T-helper 22 cell (primary cell): ENCODE measurements around the gene PSMG4.

Experiments
- DNase-seq: peaks from one replicate; pipeline ENCODE4 v3.0.0-alpha.2; 2020; ENCODE audit warnings: low read depth

The PSMG4 gene

GRCh38 chr6:3277251-3277650 is 18.5 kb downstream of the PSMG4 start:
- DNase-seq = no peak

DNA sequence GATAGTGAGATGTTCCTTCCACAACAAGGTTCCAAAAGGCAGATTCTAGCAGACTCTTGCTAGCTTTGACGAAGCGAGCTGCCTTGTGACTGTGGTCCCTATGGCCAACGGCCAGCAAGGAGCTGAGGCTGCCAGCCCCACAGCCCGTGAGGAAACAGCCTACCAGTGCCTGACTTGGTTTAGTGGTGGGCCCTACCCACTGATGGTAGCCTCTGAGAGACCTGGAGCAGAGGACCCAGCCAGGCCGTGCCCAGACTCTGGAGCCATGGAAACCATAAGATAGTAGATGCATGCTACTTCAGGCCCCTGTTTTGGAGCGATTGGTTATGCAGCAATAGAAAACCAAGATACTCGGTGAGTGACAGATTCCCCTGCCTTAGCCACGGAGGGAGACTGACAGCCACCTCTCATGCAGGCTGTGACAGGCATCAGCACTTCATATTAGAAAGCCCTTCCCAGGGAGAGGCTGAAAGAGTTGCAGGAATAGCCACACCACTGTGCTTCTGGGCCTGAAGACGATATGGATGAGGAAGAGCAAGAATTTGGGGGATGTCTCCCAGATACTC is 19.2 kb downstream of the PSMG4 start:
- no peak for DNase-seq

- no peak for DNase-seq
These were observed 19.9 kb downstream of the PSMG4 start for GRCh38 chr6:3278691-3279090.

DNA sequence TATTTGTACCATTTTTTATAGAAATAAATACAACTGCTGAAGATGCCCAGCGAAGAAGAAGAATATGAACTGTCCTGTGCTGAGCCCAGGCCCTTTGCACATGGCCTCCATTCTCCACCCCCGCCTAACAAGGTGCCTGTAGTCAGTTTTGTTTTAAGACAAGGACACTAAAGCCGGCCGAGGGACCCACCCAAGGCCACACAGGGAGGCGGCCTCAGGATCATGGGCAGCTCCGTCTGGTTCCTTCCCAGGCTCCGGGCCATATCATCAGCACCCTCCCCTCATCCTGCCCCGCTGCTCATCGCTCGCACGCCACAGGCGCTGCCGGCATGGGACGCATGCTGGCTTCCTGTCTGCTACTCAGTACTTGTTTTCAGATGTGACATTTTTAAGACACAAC is 21.3 kb downstream of the PSMG4 start:
- no peak for DNase-seq

GRCh38 chr6:3280866-3281465 is 22.2 kb downstream of the PSMG4 start:
- DNase-seq = no peak

- no peak for DNase-seq
These were observed 23.1 kb downstream of the PSMG4 start for GRCh38 chr6:3281631-3282475.

- no peak for DNase-seq
These were observed 23.9 kb downstream of the PSMG4 start for GRCh38 chr6:3282476-3283236.

DNA sequence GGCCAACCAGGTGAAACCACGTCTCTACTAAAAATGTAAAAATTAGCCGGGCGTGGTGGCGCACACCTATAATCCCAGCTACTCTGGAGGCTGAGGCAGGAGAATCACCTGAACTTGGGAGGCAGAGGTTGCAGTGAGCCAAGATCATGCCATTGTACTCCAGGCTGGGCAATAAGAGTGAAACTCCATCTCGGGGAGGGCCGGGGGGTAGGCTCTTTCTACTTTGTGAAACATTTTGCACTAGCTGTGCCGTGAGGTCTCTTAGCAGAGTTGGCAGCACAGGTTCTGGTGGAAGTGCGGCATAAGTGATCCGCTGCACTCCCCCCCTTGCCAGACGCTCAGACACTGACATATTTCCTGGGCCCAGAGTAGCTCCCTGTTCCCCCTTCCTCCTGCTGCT is 24.5 kb downstream of the PSMG4 start:
- DNase-seq = no peak

GRCh38 chr6:3283641-3284435 is 25.1 kb downstream of the PSMG4 start:
- DNase-seq = no peak

DNA sequence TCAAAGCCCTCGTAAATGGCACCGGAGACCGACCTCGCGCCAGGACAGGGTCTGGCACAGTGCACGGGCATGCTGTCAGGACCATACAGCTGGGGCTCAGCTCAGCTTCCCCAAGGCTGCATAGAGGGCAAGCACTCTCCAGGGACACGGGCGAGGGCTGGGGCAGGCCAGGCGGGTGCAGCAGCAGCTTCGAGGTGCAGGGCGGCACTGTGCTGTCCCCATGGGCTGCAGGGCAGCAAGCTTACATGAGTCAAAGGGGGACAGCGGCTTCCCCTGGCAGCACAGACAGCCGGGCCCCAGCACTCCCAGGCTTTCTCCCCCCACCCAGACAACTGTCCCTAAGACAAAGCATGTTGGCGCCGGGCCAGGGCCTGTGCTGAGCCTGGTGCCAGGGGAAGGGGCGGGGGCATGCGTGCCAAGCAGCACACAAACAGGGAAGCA is 25.7 kb downstream of the PSMG4 start:
- no peak for DNase-seq

DNA sequence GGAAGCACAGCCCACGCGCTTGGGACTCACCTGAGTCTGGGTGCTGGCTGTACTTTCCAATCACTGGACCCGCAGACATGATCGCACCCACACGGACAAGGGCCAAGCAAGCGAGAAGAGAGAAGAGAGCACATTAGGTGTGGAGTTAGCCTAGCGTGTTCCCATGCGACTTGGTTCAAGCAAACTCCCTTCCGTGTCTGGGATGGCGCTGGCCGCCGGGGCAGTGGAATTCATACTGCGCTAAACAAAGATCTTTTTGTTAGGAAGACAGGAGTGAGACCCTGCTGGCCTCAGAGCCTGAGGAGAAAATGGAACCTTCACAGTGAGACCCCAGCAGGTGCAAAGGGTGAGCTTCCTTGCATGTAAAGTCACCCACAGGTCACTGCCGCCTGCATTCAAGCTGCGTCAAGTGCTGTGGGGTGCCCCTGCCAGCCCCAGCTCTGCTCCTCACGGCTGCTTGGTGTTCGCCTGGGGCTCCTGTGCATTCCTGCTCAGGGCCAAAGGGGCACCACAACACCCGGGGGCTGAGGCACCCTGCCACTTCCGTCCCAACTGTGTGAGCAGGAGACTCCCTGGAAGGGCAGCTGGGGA is 26.4 kb downstream of the PSMG4 start:
- no peak for DNase-seq

- DNase-seq = no peak
These were observed 27.0 kb downstream of the PSMG4 start for GRCh38 chr6:3285732-3286131.

GRCh38 chr6:3286641-3287171 is 28.0 kb downstream of the PSMG4 start:
- no peak for DNase-seq

GRCh38 chr6:3287308-3287707 is 28.6 kb downstream of the PSMG4 start:
- DNase-seq = no peak

DNA sequence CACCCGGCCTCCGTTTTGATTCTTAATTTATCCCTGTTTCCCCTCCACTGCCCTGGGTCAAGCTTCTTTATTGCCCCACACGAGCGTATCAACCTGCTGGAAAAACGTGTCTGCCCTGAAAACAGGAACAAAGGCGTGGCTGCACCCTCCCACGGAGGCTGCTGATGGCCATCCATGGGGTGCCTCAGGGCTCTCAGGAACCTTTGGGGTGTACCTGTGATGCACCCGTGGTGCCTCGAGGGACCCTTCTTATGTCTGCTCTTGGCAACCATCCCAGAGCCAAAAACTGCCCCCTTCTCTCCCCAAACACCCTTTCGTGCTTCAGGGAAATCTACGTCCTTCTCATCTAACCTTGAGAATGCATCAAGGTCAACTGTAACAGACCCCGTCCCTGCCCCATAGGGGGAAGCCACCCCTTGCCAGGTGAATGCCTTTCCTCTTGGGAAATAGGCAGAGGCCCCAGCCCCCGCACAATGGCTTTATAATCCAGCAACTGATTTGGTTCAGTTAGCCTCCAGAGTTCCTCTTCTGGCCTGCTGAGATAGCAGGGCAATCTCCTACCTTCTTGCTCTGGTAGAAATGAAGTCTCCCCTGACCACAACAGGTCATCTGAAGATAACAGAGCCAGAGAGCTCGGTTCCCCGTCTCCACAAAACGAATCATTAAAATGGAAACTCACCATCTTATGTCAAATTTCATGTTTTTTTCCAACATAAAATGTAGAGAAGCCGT is 29.4 kb downstream of the PSMG4 start:
- no peak for DNase-seq

DNA sequence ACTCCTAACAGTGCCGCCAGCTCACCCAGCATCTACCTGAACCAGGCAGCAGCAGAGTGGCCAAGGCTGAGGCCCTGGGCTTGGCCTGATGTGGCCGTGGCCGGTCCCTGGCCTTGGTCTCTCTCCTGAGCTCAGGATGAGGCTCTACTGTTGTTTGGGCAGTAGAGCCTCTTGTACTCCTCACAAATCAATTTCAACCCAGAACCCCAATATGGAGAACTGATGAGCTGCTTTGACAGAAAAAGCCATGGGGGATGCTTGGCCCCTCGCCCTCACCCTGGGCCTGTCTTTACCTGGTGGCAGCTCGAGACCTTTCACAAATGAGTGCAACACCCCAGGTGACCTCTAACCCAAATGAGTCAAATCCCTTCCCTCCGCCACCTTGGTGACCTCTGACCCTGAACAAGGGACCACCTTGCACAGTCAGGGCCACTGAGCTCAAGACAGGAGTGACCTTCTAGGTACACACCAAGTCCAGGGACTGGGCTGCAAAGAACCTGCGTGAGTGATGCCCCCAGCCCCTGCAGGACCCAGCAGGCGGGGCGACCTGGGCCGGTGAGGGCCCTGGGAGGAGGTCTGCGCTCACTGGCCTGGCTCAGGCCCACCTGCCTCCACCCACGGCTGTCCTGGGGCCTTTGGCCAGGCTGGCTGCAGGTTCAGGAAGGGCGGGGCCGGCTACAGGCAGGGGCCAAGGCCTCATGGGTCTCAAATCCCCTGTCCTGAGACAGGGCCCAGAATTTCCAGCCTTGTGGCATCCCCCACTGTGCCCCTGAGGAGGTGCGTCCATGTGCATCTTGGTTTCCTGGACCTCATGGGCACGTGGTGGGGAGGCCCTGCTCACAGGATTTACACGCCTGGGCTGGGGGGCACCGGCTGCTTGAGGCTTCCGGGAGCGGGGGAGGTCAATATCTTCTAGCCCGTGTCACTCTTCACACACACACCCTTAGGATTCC is 30.2 kb downstream of the PSMG4 start:
- no peak for DNase-seq

GRCh38 chr6:3289664-3290055 is 30.9 kb downstream of the PSMG4 start:
- no peak for DNase-seq

DNA sequence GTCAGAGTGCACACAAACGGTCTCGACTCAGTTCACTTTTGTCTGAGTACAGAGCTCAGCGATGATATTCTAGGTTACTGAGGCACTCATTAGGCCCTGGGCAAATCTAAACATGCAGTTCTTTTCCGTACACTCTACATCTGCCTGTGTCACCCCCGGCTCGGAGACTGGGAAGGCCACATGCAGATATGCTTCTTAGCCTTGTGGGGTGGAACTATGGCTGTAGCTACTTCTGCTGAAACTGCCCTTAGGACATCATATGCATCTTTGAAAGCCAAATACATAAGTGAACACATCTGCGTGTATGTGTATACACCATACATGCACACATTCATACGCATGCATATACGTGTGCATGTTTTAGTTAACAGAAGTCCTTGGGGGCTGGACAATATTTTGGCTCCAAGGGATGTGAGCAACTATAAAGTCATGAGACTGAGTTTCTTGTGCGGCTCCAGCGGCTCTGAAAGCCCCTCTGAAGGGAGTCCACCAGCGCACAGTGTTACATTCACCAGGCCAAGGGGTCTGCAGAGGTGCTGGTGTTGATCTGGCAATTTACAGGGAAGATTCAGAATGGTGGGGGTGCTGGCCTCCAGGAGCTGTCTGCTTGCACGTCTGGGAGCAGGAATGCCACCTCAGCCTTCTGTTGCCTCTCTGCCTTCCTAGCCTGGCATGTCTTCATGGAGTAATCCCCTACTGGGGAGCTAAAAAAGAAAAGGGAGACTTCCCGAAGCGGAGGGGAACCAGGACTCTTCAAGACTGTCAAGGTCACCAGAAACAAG is 31.6 kb downstream of the PSMG4 start:
- no peak for DNase-seq

DNA sequence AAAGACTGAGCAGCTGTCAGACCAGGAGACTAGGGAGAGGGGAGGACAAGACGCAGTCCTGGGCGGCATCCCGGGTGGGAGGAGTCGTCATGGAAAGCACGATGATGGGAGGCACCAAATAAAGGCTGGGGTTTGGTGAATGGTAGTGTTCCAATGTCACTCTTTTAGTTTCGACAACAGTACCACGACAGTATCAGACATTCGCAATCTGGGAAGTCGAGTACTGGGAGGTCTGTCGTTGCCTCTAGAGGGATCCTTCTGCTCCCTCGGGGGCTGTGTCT is 32.1 kb downstream of the PSMG4 start:
- DNase-seq = no peak
